HepG2 (cell line): Measurements from ENCODE around the gene DGCR8. TPM values are rescaled to one million over a fixed set of nuclear protein-coding genes. Genes with fewer than 3 reads are reported as not detected.

Experiments
- ATF1 ChIP-seq: IDR thresholded peaks from 2 replicates; pipeline ENCODE4 v1.6.1; 2016; ENCODE audit warnings: mild to moderate bottlenecking, control low read depth
- FOXO1 ChIP-seq: sonication (generic); formaldehyde crosslinking; IDR thresholded peaks from 2 replicates; pipeline ENCODE4 v1.4.0; 2020; ENCODE audit warnings: missing genetic modification reagents
- MAX ChIP-seq: IDR thresholded peaks from 2 replicates; pipeline ENCODE4 v1.6.1; 2012; ENCODE audit warnings: inconsistent platforms
- NFE2 ChIP-seq: sonication (generic); formaldehyde crosslinking; IDR thresholded peaks from 2 replicates; pipeline ENCODE4 v1.4.0; 2020; ENCODE audit warnings: missing genetic modification reagents
- ZNF644 ChIP-seq: IDR thresholded peaks from 2 replicates; pipeline ENCODE4 v1.6.1; 2016; ENCODE audit warnings: low read depth
- ZXDC ChIP-seq: sonication (generic); formaldehyde crosslinking; IDR thresholded peaks from 2 replicates; pipeline ENCODE4 v1.5.0; 2020; ENCODE audit warnings: mild to moderate bottlenecking, missing genetic modification reagents
- polyA plus RNA-seq, 8 experiments: library from polyadenylated mRNA; depleted of rRNA in 3 of 8; stranded (reverse) in 7 of 8; unstranded in 1 of 8; fragments of >200 nt; fragmentation: Illumina TruSeq in 4 of 8; extraction: Trizol in 4 of 8; gene quantifications; 2 replicates each; pipeline versions ENCODE4 v1.2.1 to v1.2.3, GENCODE V29; 2011 to 2016; ENCODE audit warnings: low read depth in 4 of 8, missing spikeins in 1 of 8, mixed read lengths in 1 of 8; ENCODE audit not compliant: insufficient read depth in 1 of 8
- total RNA-seq, 5 experiments: library from RNA; depleted of rRNA; stranded (reverse); fragments of >200 nt; fragmentation: Illumina TruSeq; extraction: Trizol; gene quantifications; 2 replicates each; pipeline ENCODE4 v1.2.3, GENCODE V29; 2016; ENCODE audit warnings: low read depth in 1 of 5
- TF ChIP-seq, protein P1 (sequence below): sonication (generic); formaldehyde crosslinking; IDR thresholded peaks from 2 replicates; pipeline ENCODE4 v1.5.0; 2020; ENCODE audit warnings: missing genetic modification reagents, mild to moderate bottlenecking, borderline replicate concordance
- TF ChIP-seq, protein P2 (sequence below): sonication (generic); formaldehyde crosslinking; IDR thresholded peaks from 2 replicates; pipeline ENCODE4 v1.4.0; 2020; ENCODE audit warnings: missing genetic modification reagents
- TF ChIP-seq, protein P3 (sequence below): IDR thresholded peaks from 2 replicates; pipeline ENCODE4 v1.4.0; 2020; ENCODE audit warnings: mild to moderate bottlenecking, missing genetic modification reagents

The DGCR8 gene
- total and polyA plus RNA-seq, 2 of the 13 experiments (the other 11 are each of a cell fraction or from before 2014, with no cell fraction given): 10.2 to 23.2 TPM

- TF ChIP-seq ZXDC: no peak
- TF ChIP-seq NFE2 (CRISPR knock-in tag): no peak
- no peak for TF ChIP-seq MAX
- TF ChIP-seq ZNF644 (CRISPR knock-in tag): no peak
- no peak for TF ChIP-seq ATF1 (CRISPR knock-in tag)
- TF ChIP-seq, protein P1, sequence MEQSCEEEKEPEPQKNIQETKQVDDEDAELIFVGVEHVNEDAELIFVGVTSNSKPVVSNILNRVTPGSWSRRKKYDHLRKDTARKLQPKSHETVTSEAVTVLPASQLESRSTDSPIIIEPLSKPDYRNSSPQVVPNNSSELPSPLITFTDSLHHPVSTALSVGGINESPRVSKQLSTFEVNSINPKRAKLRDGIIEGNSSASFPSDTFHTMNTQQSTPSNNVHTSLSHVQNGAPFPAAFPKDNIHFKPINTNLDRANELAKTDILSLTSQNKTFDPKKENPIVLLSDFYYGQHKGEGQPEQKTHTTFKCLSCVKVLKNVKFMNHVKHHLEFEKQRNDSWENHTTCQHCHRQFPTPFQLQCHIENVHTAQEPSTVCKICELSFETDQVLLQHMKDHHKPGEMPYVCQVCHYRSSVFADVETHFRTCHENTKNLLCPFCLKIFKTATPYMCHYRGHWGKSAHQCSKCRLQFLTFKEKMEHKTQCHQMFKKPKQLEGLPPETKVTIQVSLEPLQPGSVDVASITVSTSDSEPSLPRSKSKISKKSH: no peak
- TF ChIP-seq, protein P2, sequence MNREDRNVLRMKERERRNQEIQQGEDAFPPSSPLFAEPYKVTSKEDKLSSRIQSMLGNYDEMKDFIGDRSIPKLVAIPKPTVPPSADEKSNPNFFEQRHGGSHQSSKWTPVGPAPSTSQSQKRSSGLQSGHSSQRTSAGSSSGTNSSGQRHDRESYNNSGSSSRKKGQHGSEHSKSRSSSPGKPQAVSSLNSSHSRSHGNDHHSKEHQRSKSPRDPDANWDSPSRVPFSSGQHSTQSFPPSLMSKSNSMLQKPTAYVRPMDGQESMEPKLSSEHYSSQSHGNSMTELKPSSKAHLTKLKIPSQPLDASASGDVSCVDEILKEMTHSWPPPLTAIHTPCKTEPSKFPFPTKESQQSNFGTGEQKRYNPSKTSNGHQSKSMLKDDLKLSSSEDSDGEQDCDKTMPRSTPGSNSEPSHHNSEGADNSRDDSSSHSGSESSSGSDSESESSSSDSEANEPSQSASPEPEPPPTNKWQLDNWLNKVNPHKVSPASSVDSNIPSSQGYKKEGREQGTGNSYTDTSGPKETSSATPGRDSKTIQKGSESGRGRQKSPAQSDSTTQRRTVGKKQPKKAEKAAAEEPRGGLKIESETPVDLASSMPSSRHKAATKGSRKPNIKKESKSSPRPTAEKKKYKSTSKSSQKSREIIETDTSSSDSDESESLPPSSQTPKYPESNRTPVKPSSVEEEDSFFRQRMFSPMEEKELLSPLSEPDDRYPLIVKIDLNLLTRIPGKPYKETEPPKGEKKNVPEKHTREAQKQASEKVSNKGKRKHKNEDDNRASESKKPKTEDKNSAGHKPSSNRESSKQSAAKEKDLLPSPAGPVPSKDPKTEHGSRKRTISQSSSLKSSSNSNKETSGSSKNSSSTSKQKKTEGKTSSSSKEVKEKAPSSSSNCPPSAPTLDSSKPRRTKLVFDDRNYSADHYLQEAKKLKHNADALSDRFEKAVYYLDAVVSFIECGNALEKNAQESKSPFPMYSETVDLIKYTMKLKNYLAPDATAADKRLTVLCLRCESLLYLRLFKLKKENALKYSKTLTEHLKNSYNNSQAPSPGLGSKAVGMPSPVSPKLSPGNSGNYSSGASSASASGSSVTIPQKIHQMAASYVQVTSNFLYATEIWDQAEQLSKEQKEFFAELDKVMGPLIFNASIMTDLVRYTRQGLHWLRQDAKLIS: no peak
- no peak for TF ChIP-seq FOXO1 (CRISPR knock-in tag)
- TF ChIP-seq, protein P3, sequence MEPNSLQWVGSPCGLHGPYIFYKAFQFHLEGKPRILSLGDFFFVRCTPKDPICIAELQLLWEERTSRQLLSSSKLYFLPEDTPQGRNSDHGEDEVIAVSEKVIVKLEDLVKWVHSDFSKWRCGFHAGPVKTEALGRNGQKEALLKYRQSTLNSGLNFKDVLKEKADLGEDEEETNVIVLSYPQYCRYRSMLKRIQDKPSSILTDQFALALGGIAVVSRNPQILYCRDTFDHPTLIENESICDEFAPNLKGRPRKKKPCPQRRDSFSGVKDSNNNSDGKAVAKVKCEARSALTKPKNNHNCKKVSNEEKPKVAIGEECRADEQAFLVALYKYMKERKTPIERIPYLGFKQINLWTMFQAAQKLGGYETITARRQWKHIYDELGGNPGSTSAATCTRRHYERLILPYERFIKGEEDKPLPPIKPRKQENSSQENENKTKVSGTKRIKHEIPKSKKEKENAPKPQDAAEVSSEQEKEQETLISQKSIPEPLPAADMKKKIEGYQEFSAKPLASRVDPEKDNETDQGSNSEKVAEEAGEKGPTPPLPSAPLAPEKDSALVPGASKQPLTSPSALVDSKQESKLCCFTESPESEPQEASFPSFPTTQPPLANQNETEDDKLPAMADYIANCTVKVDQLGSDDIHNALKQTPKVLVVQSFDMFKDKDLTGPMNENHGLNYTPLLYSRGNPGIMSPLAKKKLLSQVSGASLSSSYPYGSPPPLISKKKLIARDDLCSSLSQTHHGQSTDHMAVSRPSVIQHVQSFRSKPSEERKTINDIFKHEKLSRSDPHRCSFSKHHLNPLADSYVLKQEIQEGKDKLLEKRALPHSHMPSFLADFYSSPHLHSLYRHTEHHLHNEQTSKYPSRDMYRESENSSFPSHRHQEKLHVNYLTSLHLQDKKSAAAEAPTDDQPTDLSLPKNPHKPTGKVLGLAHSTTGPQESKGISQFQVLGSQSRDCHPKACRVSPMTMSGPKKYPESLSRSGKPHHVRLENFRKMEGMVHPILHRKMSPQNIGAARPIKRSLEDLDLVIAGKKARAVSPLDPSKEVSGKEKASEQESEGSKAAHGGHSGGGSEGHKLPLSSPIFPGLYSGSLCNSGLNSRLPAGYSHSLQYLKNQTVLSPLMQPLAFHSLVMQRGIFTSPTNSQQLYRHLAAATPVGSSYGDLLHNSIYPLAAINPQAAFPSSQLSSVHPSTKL (CRISPR knock-in tag): no peak
Observed at GRCh38 chr22:20036084-20036482, 44.0 kb upstream of the DGCR8 start (continued).
